ENCODE measurements around the gene SKOR2. TPM values are rescaled to one million over a fixed set of nuclear protein-coding genes. Genes with fewer than 3 reads are reported as not detected.

SKOR2 gene
- total and polyA plus RNA-seq, 9 of the 15 experiments (the other 6 are each of a cell fraction or from before 2014, with no cell fraction given), result not detected

GRCh38 chr18:47287911-47288585 is 36.6 kb upstream of the SKOR2 start (continued):
- TF ChIP-seq RNF219 (CRISPR knock-in tag; IDR thresholded peaks at IDR 0.05), result no peak
- TF ChIP-seq SRSF7 (optimal IDR thresholded peaks at IDR 0.05; ENCODE audit: low read depth, low read length), result no peak
- no peak for TF ChIP-seq ZNF740 (CRISPR knock-in tag; IDR thresholded peaks at IDR 0.05)
- no peak for TF ChIP-seq ZNF740 (tag; IDR thresholded peaks at IDR 0.05)
- no peak for TF ChIP-seq EHMT2 (IDR thresholded peaks at IDR 0.05)
- TF ChIP-seq NONO (IDR thresholded peaks at IDR 0.05; ENCODE audit: low read depth in 2 of 2, low read length in 1 of 2), result no peak

- no peaks in the 10 kb centered on the region for H3K4me1 ChIP-seq (replicated peaks in 1 of 2; ENCODE audit: control insufficient read depth in 2 of 2, insufficient read depth in 2 of 2, low read length in 2 of 2)
- no peaks in the 10 kb centered on the region for H3K36me3 ChIP-seq (ENCODE audit: control insufficient read depth, insufficient read depth, low read length)
- H3K4me2 ChIP-seq (ENCODE audit: insufficient read depth, low read length), result no peak overlapping the region
- no peaks in the 10 kb centered on the region for H3K79me2 ChIP-seq (ENCODE audit: control insufficient read depth, insufficient read depth, low read length)
- H3K27ac ChIP-seq (ENCODE audit: extremely low read depth, low read depth, low read length), result no peak overlapping the region
- no peak for DNase-seq (ENCODE audit: extremely low read depth in 1 of 4, low spot score in 3 of 4)
- POLR2A ChIA-PET, result no interaction called here
- no peak overlapping the region for H3K4me3 ChIP-seq
- in situ Hi-C loops (cut with MboI), result no loop called here
- ATAC-seq, result no peak
- BruUV-seq (replicated peaks), result no TSS peak
- no peak overlapping the region for H3K9ac ChIP-seq (ENCODE audit: insufficient read depth in 1 of 2, low read depth in 2 of 2, low read length in 2 of 2)
- CTCF ChIA-PET (ENCODE audit: low intra/inter-chr PET ratio), result no interaction called here
- no peaks in the 10 kb centered on the region for H3K9me3 ChIP-seq (replicated peaks; ENCODE audit: control insufficient read depth, insufficient read depth, low read depth, low read length)
- 0% methylated on average over 2 of the region's 4 CpGs for WGBS (ENCODE audit: insufficient coverage, low coverage, missing lambda C conversion rate)
- no peak for FAIRE-seq
- H3K9me1 ChIP-seq (ENCODE audit: control insufficient read depth, insufficient read depth, low read length), result no peaks in the 10 kb centered on the region
- H3K27me3 ChIP-seq (ENCODE audit: control insufficient read depth in 2 of 2, insufficient read depth in 2 of 2, low read length in 2 of 2), result no peaks in the 10 kb centered on the region
- intact Hi-C loops (cut with micrococcal nuclease), result no loop called here
- no peak overlapping the region for H2AFZ ChIP-seq (ENCODE audit: low read depth, low read length)
- H4K20me1 ChIP-seq (replicated peaks; ENCODE audit: control insufficient read depth, insufficient read depth, low read length), result no peaks in the 10 kb centered on the region
- no peak for TF ChIP-seq KHSRP (IDR thresholded peaks at IDR 0.05)
- no peak for TF ChIP-seq SMARCC2 (IDR thresholded peaks at IDR 0.05; ENCODE audit: low read depth)
- TF ChIP-seq ZNF436 (CRISPR knock-in tag; IDR thresholded peaks at IDR 0.05), result no peak
- no peak for TF ChIP-seq TARDBP (IDR thresholded peaks at IDR 0.05)
- TF ChIP-seq PHF20 (IDR thresholded peaks at IDR 0.05; ENCODE audit: partially characterized antibody), result no peak
- no peak for TF ChIP-seq ZNF609 (CRISPR knock-in tag; IDR thresholded peaks at IDR 0.05; ENCODE audit: borderline replicate concordance)
Observed at GRCh38 chr18:47286776-47287410, 35.4 kb upstream of the SKOR2 start.
